ENCODE data around the gene PROX1.

PROX1 gene

GRCh38 chr1:214022229-214022791 lies 34.5 kb downstream of the PROX1 start:
- no peaks in the 10 kb centered on the region for H3K27me3 ChIP-seq (ENCODE audit: insufficient read depth, low read length)
- no peak overlapping the region for H3K4me2 ChIP-seq (ENCODE audit: low read length)
- H3F3A ChIP-seq (ENCODE audit: insufficient read depth, low read length): no peaks in the 10 kb centered on the region
- no peak overlapping the region for H3K4me3 ChIP-seq (ENCODE audit: low read depth, low read length, poor library complexity, severe bottlenecking)
- no peak overlapping the region for H3K9ac ChIP-seq (ENCODE audit: low read length)
- H4K20me1 ChIP-seq (ENCODE audit: insufficient read depth, low read length): no peaks in the 10 kb centered on the region
- H3K79me2 ChIP-seq (ENCODE audit: insufficient read depth, low read length): no peaks in the 10 kb centered on the region
- no peaks in the 10 kb centered on the region for H3K9me3 ChIP-seq (ENCODE audit: low read length)
- H3K27ac ChIP-seq (ENCODE audit: low read depth, low read length, poor library complexity, severe bottlenecking): no peak overlapping the region
- H2AFZ ChIP-seq (ENCODE audit: low read length): no peak overlapping the region
- H3K9me2 ChIP-seq (ENCODE audit: low read depth, low read length): no peaks in the 10 kb centered on the region
- peaks cover 22% of the 10 kb centered on the region for H3K36me3 ChIP-seq (ENCODE audit: insufficient read depth, low read length)
- TF ChIP-seq EZH2 (IDR thresholded peaks at IDR 0.05; ENCODE audit: borderline replicate concordance, low read length) (no peak), CTCF (IDR thresholded peaks at IDR 0.05; ENCODE audit: low read length) (no peak)
- H3K4me1 ChIP-seq (ENCODE audit: insufficient read depth, low read length, severe bottlenecking): peaks cover 6% of the 10 kb centered on the region

- no peaks in the 10 kb centered on the region for H3K27me3 ChIP-seq (ENCODE audit: insufficient read depth, low read length)
- no peak overlapping the region for H3K4me2 ChIP-seq (ENCODE audit: low read length)
- no peak overlapping the region for H2AFZ ChIP-seq (ENCODE audit: low read length)
- no peak overlapping the region for H3K9ac ChIP-seq (ENCODE audit: low read length)
- no peaks in the 10 kb centered on the region for H3K79me2 ChIP-seq (ENCODE audit: insufficient read depth, low read length)
- H3K9me2 ChIP-seq (ENCODE audit: low read depth, low read length): no peaks in the 10 kb centered on the region
- H3K4me1 ChIP-seq (ENCODE audit: insufficient read depth, low read length, severe bottlenecking): peaks cover 6% of the 10 kb centered on the region
- H4K20me1 ChIP-seq (ENCODE audit: insufficient read depth, low read length): no peaks in the 10 kb centered on the region
- H3K27ac ChIP-seq (ENCODE audit: low read depth, low read length, poor library complexity, severe bottlenecking): no peak overlapping the region
- TF ChIP-seq EZH2 (IDR thresholded peaks at IDR 0.05; ENCODE audit: borderline replicate concordance, low read length) (no peak), CTCF (IDR thresholded peaks at IDR 0.05; ENCODE audit: low read length) (no peak)
- H3K4me3 ChIP-seq (ENCODE audit: low read depth, low read length, poor library complexity, severe bottlenecking): no peak overlapping the region
- H3K36me3 ChIP-seq (ENCODE audit: insufficient read depth, low read length): peaks cover 23% of the 10 kb centered on the region
- H3K9me3 ChIP-seq (ENCODE audit: low read length): no peaks in the 10 kb centered on the region
- H3F3A ChIP-seq (ENCODE audit: insufficient read depth, low read length): no peaks in the 10 kb centered on the region
Measured at GRCh38 chr1:214022810-214023425, 35.1 kb downstream of the PROX1 start.

GRCh38 chr1:214026985-214027384 lies 39.2 kb downstream of the PROX1 start:
- Histone ChIP-seq H3K4me1 (ENCODE audit: insufficient read depth, low read length, severe bottlenecking) (no peaks in the 10 kb centered on the region), H3F3A (ENCODE audit: insufficient read depth, low read length) (no peaks in the 10 kb centered on the region), H3K9ac (ENCODE audit: low read length) (no peak overlapping the region), H3K9me2 (ENCODE audit: low read depth, low read length) (no peaks in the 10 kb centered on the region), H3K4me3 (ENCODE audit: low read depth, low read length, poor library complexity, severe bottlenecking) (no peak overlapping the region), H3K27me3 (ENCODE audit: insufficient read depth, low read length) (no peaks in the 10 kb centered on the region), H3K79me2 (ENCODE audit: insufficient read depth, low read length) (no peaks in the 10 kb centered on the region), H2AFZ (ENCODE audit: low read length) (no peak overlapping the region), H3K27ac (ENCODE audit: low read depth, low read length, poor library complexity, severe bottlenecking) (no peak overlapping the region), H3K36me3 (ENCODE audit: insufficient read depth, low read length) (peaks cover 25% of the 10 kb centered on the region; the same call in 1 of the 2 replicates), H4K20me1 (ENCODE audit: insufficient read depth, low read length) (no peaks in the 10 kb centered on the region), H3K9me3 (ENCODE audit: low read length) (no peaks in the 10 kb centered on the region), H3K4me2 (ENCODE audit: low read length) (no peak overlapping the region)
- no peak for TF ChIP-seq CTCF (IDR thresholded peaks at IDR 0.05; ENCODE audit: low read length)
- TF ChIP-seq EZH2 (IDR thresholded peaks at IDR 0.05; ENCODE audit: borderline replicate concordance, low read length): no peak
